H54 (cell line): Measurements from ENCODE around the gene PDHB.

Experiments used
- DNase-seq: peaks from one replicate; pipeline ENCODE4 v3.0.0; 2011; ENCODE audit warnings: low spot score, mixed read lengths; ENCODE audit not compliant: insufficient read length
- FAIRE-seq: peaks from 3 replicates; lab custom pipeline; 2011; peaks lifted over from hg19 to GRCh38; lab: Jason Lieb, UNC
- POLR2A ChIP-seq: IDR thresholded peaks from 2 replicates; pipeline ENCODE4 v1.6.1; 2011; ENCODE audit warnings: low read depth, mild to moderate bottlenecking, low read length

PDHB gene

DNA sequence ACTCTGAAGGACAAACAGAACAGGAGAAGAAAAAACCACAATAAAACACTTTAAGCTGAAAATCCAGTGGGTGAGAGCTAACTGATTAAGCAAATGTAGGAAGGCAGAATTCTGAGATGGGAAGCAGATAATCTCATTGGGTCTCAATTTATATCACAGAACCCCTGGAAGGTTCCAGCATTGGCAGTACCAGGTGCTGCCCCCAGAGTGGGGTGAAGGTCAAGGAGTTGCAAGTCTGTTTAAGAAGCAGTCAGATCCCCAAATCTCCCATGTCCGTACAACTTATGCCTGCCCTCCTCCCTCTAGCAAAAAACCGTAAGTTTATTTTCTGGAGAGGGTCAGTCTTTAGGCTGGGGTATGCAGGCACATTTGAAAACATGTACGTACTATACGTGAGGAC is 55.9 kb downstream of the PDHB start:
- TF ChIP-seq POLR2A = no peak
- DNase-seq (no peak), FAIRE-seq (no peak)
